OCI-M2 (cell line): ENCODE data around the gene LTV1.
"Not testable (repeated sequence)": the region's sequence is repeated elsewhere in the genome, so short reads cannot be mapped to it uniquely, and the experiment has no call there.

Source experiments
- DNase-seq: peaks from one replicate; lab custom pipeline; 2025; ENCODE audit not compliant: unreplicated experiment; lab: John Stamatoyannopoulos, UW

LTV1 gene

GRCh38 chr6:143840595-143841265 lies 2.4 kb upstream of the LTV1 start:
- no peak for DNase-seq

GRCh38 chr6:143842461-143842901 lies 657 bp upstream of the LTV1 start:
- peak; percentile 72 for DNase-seq

- no peak for DNase-seq
Measured at GRCh38 chr6:143843677-143843999, 500 bp downstream of the LTV1 start.

GRCh38 chr6:143844006-143844405 lies 868 bp downstream of the LTV1 start:
- no peak for DNase-seq

GRCh38 chr6:143845033-143845432 lies 1.9 kb downstream of the LTV1 start:
- no peak for DNase-seq

GRCh38 chr6:143851706-143852105 lies 8.6 kb downstream of the LTV1 start:
- not testable (repeated sequence) for DNase-seq

GRCh38 chr6:143855057-143855456 lies 11.9 kb downstream of the LTV1 start:
- not testable (repeated sequence) for DNase-seq

- DNase-seq, result not testable (repeated sequence)
Measured at GRCh38 chr6:143856762-143857161, 13.6 kb downstream of the LTV1 start.

- no peak for DNase-seq
Measured at GRCh38 chr6:143857651-143858050, 14.5 kb downstream of the LTV1 start.

- no peak for DNase-seq
Measured at GRCh38 chr6:143859891-143860660, 16.9 kb downstream of the LTV1 start.

- no peak for DNase-seq
Measured at GRCh38 chr6:143863771-143864170, 20.6 kb downstream of the LTV1 start.

- no peak for DNase-seq
Measured at GRCh38 chr6:143864234-143864633, 21.1 kb downstream of the LTV1 start, which contains the start of gene ZC2HC1B. Gene ZC2HC1B, plus strand, starts transcription at chr6:143864474. Its CDS starts 66 bp downstream, at chr6:143864540.

GRCh38 chr6:143867236-143867635 lies 24.1 kb downstream of the LTV1 start:
- DNase-seq, result no peak

GRCh38 chr6:143868808-143869207 lies 25.7 kb downstream of the LTV1 start:
- not testable (repeated sequence) for DNase-seq

- not testable (repeated sequence) for DNase-seq
Measured at GRCh38 chr6:143871202-143871730, 28.1 kb downstream of the LTV1 start.

GRCh38 chr6:143872201-143872600 lies 29.1 kb downstream of the LTV1 start:
- DNase-seq, result no peak

- DNase-seq, result not testable (repeated sequence)
Measured at GRCh38 chr6:143873600-143873999, 30.5 kb downstream of the LTV1 start.

- DNase-seq, result not testable (repeated sequence)
Measured at GRCh38 chr6:143874503-143874902, 31.4 kb downstream of the LTV1 start.

GRCh38 chr6:143877584-143878271 lies 34.6 kb downstream of the LTV1 start:
- DNase-seq, result no peak

GRCh38 chr6:143878272-143878760 lies 35.2 kb downstream of the LTV1 start:
- no peak for DNase-seq

- DNase-seq, result no peak
Measured at GRCh38 chr6:143880412-143880811, 37.3 kb downstream of the LTV1 start.
